ENCODE data around the gene PPARG. TPM values are rescaled to one million over a fixed set of nuclear protein-coding genes. Genes with fewer than 3 reads are reported as not detected.

PPARG gene
- total and polyA plus RNA-seq, 2 of the 8 experiments (the other 6 are each of a cell fraction or from before 2014, with no cell fraction given), result 0.06 TPM; not detected in 1

DNA sequence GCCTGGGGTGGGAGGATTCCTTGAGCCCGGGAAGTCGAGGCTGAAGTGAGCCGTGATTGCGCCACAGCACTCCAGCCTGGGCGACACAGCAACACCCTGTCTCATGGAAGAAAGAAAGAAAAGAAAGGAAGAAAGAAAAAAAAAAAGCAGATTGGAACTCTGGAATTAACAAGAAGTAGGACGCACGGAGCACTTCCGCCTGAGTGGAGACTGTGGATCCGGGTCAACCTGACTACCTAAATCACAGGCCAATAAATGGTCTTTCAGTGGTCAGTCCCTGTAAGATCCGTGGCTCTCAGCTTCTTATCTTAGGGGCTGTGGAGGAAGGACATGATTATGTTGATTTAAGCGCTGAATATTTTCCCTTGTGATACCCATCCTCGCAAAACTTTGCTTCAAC is 2.4 kb upstream of the PPARG start:
- H3K4me3 ChIP-seq (ENCODE audit: extremely low read depth in 1 of 4, insufficient read depth in 2 of 4, low read depth in 3 of 4, low read length in 4 of 4), result no peak overlapping the region
- peak overlapping the region in 1 of 2 experiments; percentile 69; a peak in 1 of 4 replicates for H3K4me2 ChIP-seq (ENCODE audit: insufficient read depth in 1 of 2, low read depth in 2 of 2, low read length in 2 of 2)
- TF ChIP-seq HDAC6 (IDR thresholded peaks at IDR 0.05; ENCODE audit: low read depth, low read length) (no peak), CEBPB (IDR thresholded peaks at IDR 0.05; ENCODE audit: low read depth, low read length) (0 out of 2 replicates have a peak, but pooled peaks have one; percentile 44)
- H3K9me3 ChIP-seq (ENCODE audit: insufficient read depth in 2 of 2, low read depth in 1 of 2, low read length in 1 of 2), result no peaks in the 10 kb centered on the region
- H2BK12ac ChIP-seq (ENCODE audit: low read depth, low read length), result no peak overlapping the region
- H2AK5ac ChIP-seq (ENCODE audit: low read depth, low read length), result no peak overlapping the region
- peaks cover 9% of the 10 kb centered on the region; the same call in 1 of the 2 replicates for H3K23me2 ChIP-seq (ENCODE audit: low read depth, low read length)
- 89% methylated on average over 11 of the region's 12 CpGs; no CpG with 5 or more reads in 1 of the 2 experiments for WGBS, 2 experiments (ENCODE audit: extremely low coverage in 1 of 2, insufficient coverage in 1 of 2, insufficient read length in 1 of 2, insufficient replicate concordance in 2 of 2, low coverage in 1 of 2, low lambda C conversion rate in 2 of 2, missing lambda C conversion rate in 1 of 2)
- H3K18ac ChIP-seq (ENCODE audit: extremely low read depth, low read length), result no peak overlapping the region
- H3K27me3 ChIP-seq (replicated peaks in 1 of 4; ENCODE audit: control insufficient read depth in 3 of 4, extremely low read depth in 1 of 4, insufficient read depth in 3 of 4, low read length in 3 of 4), result peaks cover 17 to 58% (median 36%) of the 10 kb centered on the region in 4 experiments
- H3K79me1 ChIP-seq (ENCODE audit: low read depth, low read length), result no peaks in the 10 kb centered on the region
- H3K36me3 ChIP-seq (ENCODE audit: control insufficient read depth in 2 of 4, insufficient read depth in 4 of 4, low read length in 3 of 4), result no peaks in the 10 kb centered on the region
- H3K56ac ChIP-seq (replicated peaks; ENCODE audit: insufficient read length, low read depth, low read length), result no peak overlapping the region
- no peak overlapping the region for H4K91ac ChIP-seq (replicated peaks; ENCODE audit: insufficient read length, low read length)
- no peak overlapping the region for H3K23ac ChIP-seq (ENCODE audit: insufficient read length)
- H4K8ac ChIP-seq (ENCODE audit: extremely low read depth, insufficient read depth, low read length), result no peak overlapping the region
- peaks cover 0 to 2% (median 0%) of the 10 kb centered on the region in 4 experiments; a peak in 1 of 7 replicates for H3K4me1 ChIP-seq (replicated peaks in 1 of 4; ENCODE audit: control insufficient read depth in 3 of 4, insufficient read depth in 4 of 4, low read length in 3 of 4)
- no peak for DNase-seq (ENCODE audit: low read depth in 1 of 2, low spot score in 2 of 2)
- H3K27ac ChIP-seq (ENCODE audit: low read depth, low read length), result no peak overlapping the region
- H4K20me1 ChIP-seq (replicated peaks in 1 of 2; ENCODE audit: control insufficient read depth in 1 of 2, insufficient read depth in 2 of 2, low read length in 2 of 2), result peaks cover 0 to 4% of the 10 kb centered on the region in 2 experiments
- no peak overlapping the region for H2BK5ac ChIP-seq (ENCODE audit: low read depth, low read length)
- H2BK15ac ChIP-seq (ENCODE audit: low read length), result no peak overlapping the region
- no peak for FAIRE-seq
- no peak overlapping the region for H2BK20ac ChIP-seq (ENCODE audit: low read length)
- ChIA-PET POLR2A (ENCODE audit: partially characterized antibody) (interaction anchor here (0.6 kb wide), 1 partner anchor 128 kb away, joined by 3 read pairs; the partner anchor contains the start of gene TIMP4), CTCF (ENCODE audit: partially characterized antibody) (interaction anchor here (0.6 to 1.4 kb wide), 4 partner anchors 114 to 196 kb away, joined by 3 read pairs; no protein-coding TSS in a partner anchor)
- no peak overlapping the region for H4K5ac ChIP-seq (ENCODE audit: insufficient read length, low read depth, low read length)
- no peak overlapping the region for H3K4ac ChIP-seq (replicated peaks; ENCODE audit: insufficient read length, low read depth, low read length)
- H2BK120ac ChIP-seq (replicated peaks; ENCODE audit: low read depth, low read length), result no peak overlapping the region
- H2AFZ ChIP-seq (ENCODE audit: low read length), result no peak overlapping the region
- no peak overlapping the region for H3K14ac ChIP-seq (ENCODE audit: insufficient read length)
- no peak overlapping the region for H3K9ac ChIP-seq (replicated peaks in 1 of 4; ENCODE audit: extremely low read depth in 1 of 4, low read depth in 3 of 4, low read length in 3 of 4)
- H3K79me2 ChIP-seq (ENCODE audit: control insufficient read depth in 1 of 2, insufficient read depth in 2 of 2, low read length in 2 of 2), result no peaks in the 10 kb centered on the region
